ENCODE data around the gene TADA2B. TPM values are rescaled to one million over a fixed set of nuclear protein-coding genes. Genes with fewer than 3 reads are reported as not detected.

Gene TADA2B
- polyA plus RNA-seq, 4 donors: 13.5 to 20.8 (median 14.6) TPM

- Histone ChIP-seq H3K27me3 (ENCODE audit: control insufficient read depth in 3 of 3, insufficient read depth in 3 of 3, low read length in 3 of 3) (no peaks in the 10 kb centered on the region), H3K4me3 (ENCODE audit: low read depth in 1 of 3, low read length in 3 of 3) (peak overlapping the region; percentile 61 to 72 (median 67)), H3K36me3 (ENCODE audit: control insufficient read depth in 3 of 3, insufficient read depth in 2 of 3, low read depth in 1 of 3, low read length in 3 of 3) (peaks cover 0 to 14% (median 3%) of the 10 kb centered on the region in 3 donors), H3K27ac (ENCODE audit: low read depth in 1 of 3, low read length in 2 of 3) (peak overlapping the region; percentile 83 to 97 (median 93)), H3K4me1 (ENCODE audit: control insufficient read depth in 3 of 3, insufficient read depth in 2 of 3, low read depth in 1 of 3, low read length in 2 of 3) (peaks cover 0 to 12% (median 8%) of the 10 kb centered on the region in 3 donors), H3K9me3 (ENCODE audit: control insufficient read depth in 2 of 2, insufficient read depth in 1 of 2, low read depth in 1 of 2, low read length in 1 of 2) (no peaks in the 10 kb centered on the region)
- FAIRE-seq: no peak
- 0% methylated on average over 48 to 50 of the region's 50 CpGs for WGBS, 3 donors
- no peak for DNase-seq
Observed at GRCh38 chr4:7068279-7068842, 25.2 kb downstream of the TADA2B start.

- Histone ChIP-seq H3K36me3 (ENCODE audit: control insufficient read depth in 3 of 3, insufficient read depth in 2 of 3, low read depth in 1 of 3, low read length in 3 of 3) (peaks cover 0 to 10% (median under 1%) of the 10 kb centered on the region in 3 donors), H3K9me3 (ENCODE audit: control insufficient read depth in 2 of 2, insufficient read depth in 1 of 2, low read depth in 1 of 2, low read length in 1 of 2) (no peaks in the 10 kb centered on the region), H3K4me1 (ENCODE audit: control insufficient read depth in 3 of 3, insufficient read depth in 2 of 3, low read depth in 1 of 3, low read length in 2 of 3) (peaks cover 0 to 12% (median 8%) of the 10 kb centered on the region in 3 donors), H3K4me3 (ENCODE audit: low read depth in 1 of 3, low read length in 3 of 3) (peak overlapping the region; percentile 61 to 72 (median 67)), H3K27ac (ENCODE audit: low read depth in 1 of 3, low read length in 2 of 3) (peak overlapping the region in 2 of 3 donors; percentile 93 to 97), H3K27me3 (ENCODE audit: control insufficient read depth in 3 of 3, insufficient read depth in 3 of 3, low read length in 3 of 3) (no peaks in the 10 kb centered on the region)
- FAIRE-seq (no peak), DNase-seq (no peak)
- 7 to 15% (median 12%) methylated on average over 20 of the region's 20 CpGs for WGBS, 3 donors
Observed at GRCh38 chr4:7068883-7069282, 25.7 kb downstream of the TADA2B start.

GRCh38 chr4:7070729-7071511 is 27.7 kb downstream of the TADA2B start:
- H3K4me1 ChIP-seq (ENCODE audit: control insufficient read depth in 3 of 3, insufficient read depth in 2 of 3, low read depth in 1 of 3, low read length in 2 of 3): peaks cover 0 to 12% (median 8%) of the 10 kb centered on the region in 3 donors
- WGBS, 3 donors: 36 to 40% (median 37%) methylated on average over 23 of the region's 23 CpGs

GRCh38 chr4:7073059-7073458 is 29.9 kb downstream of the TADA2B start:
- Histone ChIP-seq H3K4me3 (ENCODE audit: low read depth in 1 of 3, low read length in 3 of 3) (no peak overlapping the region), H3K27ac (ENCODE audit: low read depth in 1 of 3, low read length in 2 of 3) (no peak overlapping the region), H3K27me3 (ENCODE audit: control insufficient read depth in 3 of 3, insufficient read depth in 3 of 3, low read length in 3 of 3) (no peaks in the 10 kb centered on the region), H3K9me3 (ENCODE audit: control insufficient read depth in 2 of 2, insufficient read depth in 1 of 2, low read depth in 1 of 2, low read length in 1 of 2) (no peaks in the 10 kb centered on the region), H3K36me3 (ENCODE audit: control insufficient read depth in 3 of 3, insufficient read depth in 2 of 3, low read depth in 1 of 3, low read length in 3 of 3) (no peaks in the 10 kb centered on the region), H3K4me1 (ENCODE audit: control insufficient read depth in 3 of 3, insufficient read depth in 2 of 3, low read depth in 1 of 3, low read length in 2 of 3) (peaks cover 0 to 5% (median 0%) of the 10 kb centered on the region in 3 donors)
- FAIRE-seq (no peak), DNase-seq (no peak)
- 90 to 91% (median 90%) methylated on average over 14 of the region's 14 CpGs for WGBS, 3 donors

More at GRCh38 chr4:7070729-7071511, 27.7 kb downstream of the TADA2B start:
- no peak overlapping the region for H3K27ac ChIP-seq (ENCODE audit: low read depth in 1 of 3, low read length in 2 of 3)
- H3K36me3 ChIP-seq (ENCODE audit: control insufficient read depth in 3 of 3, insufficient read depth in 2 of 3, low read depth in 1 of 3, low read length in 3 of 3): no peaks in the 10 kb centered on the region
- no peaks in the 10 kb centered on the region for H3K27me3 ChIP-seq (ENCODE audit: control insufficient read depth in 3 of 3, insufficient read depth in 3 of 3, low read length in 3 of 3)
- DNase-seq (peak; percentile 89 to 94), FAIRE-seq (no peak)
- no peak overlapping the region for H3K4me3 ChIP-seq (ENCODE audit: low read depth in 1 of 3, low read length in 3 of 3)
- H3K9me3 ChIP-seq (ENCODE audit: control insufficient read depth in 2 of 2, insufficient read depth in 1 of 2, low read depth in 1 of 2, low read length in 1 of 2): no peaks in the 10 kb centered on the region

- peaks cover 0 to 4% (median 0%) of the 10 kb centered on the region in 3 donors for H3K4me1 ChIP-seq (ENCODE audit: control insufficient read depth in 3 of 3, insufficient read depth in 2 of 3, low read depth in 1 of 3, low read length in 2 of 3)
- DNase-seq (peak; percentile 72 to 77), FAIRE-seq (no peak)
- H3K36me3 ChIP-seq (ENCODE audit: control insufficient read depth in 3 of 3, insufficient read depth in 2 of 3, low read depth in 1 of 3, low read length in 3 of 3): no peaks in the 10 kb centered on the region
- 27 to 71% (median 46%) methylated on average over 18 of the region's 18 CpGs for WGBS, 3 donors
- no peak overlapping the region for H3K4me3 ChIP-seq (ENCODE audit: low read depth in 1 of 3, low read length in 3 of 3)
- H3K27me3 ChIP-seq (ENCODE audit: control insufficient read depth in 3 of 3, insufficient read depth in 3 of 3, low read length in 3 of 3): no peaks in the 10 kb centered on the region
- H3K27ac ChIP-seq (ENCODE audit: low read depth in 1 of 3, low read length in 2 of 3): no peak overlapping the region
- H3K9me3 ChIP-seq (ENCODE audit: control insufficient read depth in 2 of 2, insufficient read depth in 1 of 2, low read depth in 1 of 2, low read length in 1 of 2): no peaks in the 10 kb centered on the region
Observed at GRCh38 chr4:7073526-7074390, 30.6 kb downstream of the TADA2B start.

- Histone ChIP-seq H3K36me3 (ENCODE audit: control insufficient read depth in 3 of 3, insufficient read depth in 2 of 3, low read depth in 1 of 3, low read length in 3 of 3) (no peaks in the 10 kb centered on the region), H3K4me3 (ENCODE audit: low read depth in 1 of 3, low read length in 3 of 3) (no peak overlapping the region), H3K9me3 (ENCODE audit: control insufficient read depth in 2 of 2, insufficient read depth in 1 of 2, low read depth in 1 of 2, low read length in 1 of 2) (no peaks in the 10 kb centered on the region), H3K27me3 (ENCODE audit: control insufficient read depth in 3 of 3, insufficient read depth in 3 of 3, low read length in 3 of 3) (no peaks in the 10 kb centered on the region), H3K4me1 (ENCODE audit: control insufficient read depth in 3 of 3, insufficient read depth in 2 of 3, low read depth in 1 of 3, low read length in 2 of 3) (no peaks in the 10 kb centered on the region), H3K27ac (ENCODE audit: low read depth in 1 of 3, low read length in 2 of 3) (no peak overlapping the region)
- FAIRE-seq (no peak), DNase-seq (no peak)
- WGBS, 3 donors: 63 to 76% (median 65%) methylated on average over 9 of the region's 9 CpGs
Observed at GRCh38 chr4:7074426-7074825, 31.3 kb downstream of the TADA2B start.

GRCh38 chr4:7075962-7076695 is 33.0 kb downstream of the TADA2B start:
- no peaks in the 10 kb centered on the region for H3K27me3 ChIP-seq (ENCODE audit: control insufficient read depth in 3 of 3, insufficient read depth in 3 of 3, low read length in 3 of 3)
- H3K36me3 ChIP-seq (ENCODE audit: control insufficient read depth in 3 of 3, insufficient read depth in 2 of 3, low read depth in 1 of 3, low read length in 3 of 3): no peaks in the 10 kb centered on the region
- no peak overlapping the region for H3K27ac ChIP-seq (ENCODE audit: low read depth in 1 of 3, low read length in 2 of 3)
- FAIRE-seq (no peak), DNase-seq (no peak)
- no peaks in the 10 kb centered on the region for H3K9me3 ChIP-seq (ENCODE audit: control insufficient read depth in 2 of 2, insufficient read depth in 1 of 2, low read depth in 1 of 2, low read length in 1 of 2)
- H3K4me3 ChIP-seq (ENCODE audit: low read depth in 1 of 3, low read length in 3 of 3): no peak overlapping the region
- WGBS, 3 donors: 82 to 86% (median 85%) methylated on average over 22 to 25 of the region's 25 CpGs
- no peaks in the 10 kb centered on the region for H3K4me1 ChIP-seq (ENCODE audit: control insufficient read depth in 3 of 3, insufficient read depth in 2 of 3, low read depth in 1 of 3, low read length in 2 of 3)

- DNase-seq (no peak), FAIRE-seq (no peak)
- no peaks in the 10 kb centered on the region for H3K9me3 ChIP-seq (ENCODE audit: control insufficient read depth in 2 of 2, insufficient read depth in 1 of 2, low read depth in 1 of 2, low read length in 1 of 2)
- H3K4me3 ChIP-seq (ENCODE audit: low read depth in 1 of 3, low read length in 3 of 3): no peak overlapping the region
- H3K27ac ChIP-seq (ENCODE audit: low read depth in 1 of 3, low read length in 2 of 3): no peak overlapping the region
- no peaks in the 10 kb centered on the region for H3K4me1 ChIP-seq (ENCODE audit: control insufficient read depth in 3 of 3, insufficient read depth in 2 of 3, low read depth in 1 of 3, low read length in 2 of 3)
- H3K36me3 ChIP-seq (ENCODE audit: control insufficient read depth in 3 of 3, insufficient read depth in 2 of 3, low read depth in 1 of 3, low read length in 3 of 3): no peaks in the 10 kb centered on the region
- no peaks in the 10 kb centered on the region for H3K27me3 ChIP-seq (ENCODE audit: control insufficient read depth in 3 of 3, insufficient read depth in 3 of 3, low read length in 3 of 3)
- WGBS, 3 donors: 60 to 69% (median 65%) methylated on average over 6 of the region's 6 CpGs
Observed at GRCh38 chr4:7076696-7077082, 33.5 kb downstream of the TADA2B start.
